Endothelial cell of umbilical vein (primary cell): Measurements from ENCODE around the gene IL9. TPM values are rescaled to one million over a fixed set of nuclear protein-coding genes. Genes with fewer than 3 reads are reported as not detected.

ENCODE experiments used
- BruUV-seq: library from RNA; stranded (reverse); fragments of 400-500 nt; replicated peaks from 2 replicates; lab custom pipeline; 2021; lab: Mats Ljungman, UMichigan
- CTCF ChIA-PET: fragments of 300-600, 350-600 bp; sonication (Branson Sonifier 250); formaldehyde crosslinking; loops from one replicate; lab custom pipeline; 2021; ENCODE audit warnings: antibody characterized with exemption, inconsistent platforms; lab: Charles Lee
- POLR2A ChIA-PET: fragments of 300-600, 350-600 bp; sonication (Branson Sonifier 250); formaldehyde crosslinking; loops from one replicate; lab custom pipeline; 2021; ENCODE audit warnings: antibody characterized with exemption, inconsistent platforms; lab: Charles Lee
- DNase-seq: peaks from one replicate; pipeline ENCODE4 v3.0.0-alpha.2; 2011; ENCODE audit warnings: low read depth, low spot score
- FAIRE-seq: peaks from 2 replicates; lab custom pipeline; 2011; peaks lifted over from hg19 to GRCh38; lab: Jason Lieb, UNC
- H2AFZ ChIP-seq: 2 replicates; pipeline ENCODE4 v1.6.0; 2012; ENCODE audit warnings: low read depth, low read length, control low read depth, inconsistent platforms
- H3K27ac ChIP-seq: 2 replicates; pipeline ENCODE4 v1.5.1; 2011; ENCODE audit warnings: low read depth, mild to moderate bottlenecking, control low read depth, low read length, moderate library complexity; ENCODE audit not compliant: insufficient read depth
- H3K27me3 ChIP-seq, 2 experiments: 2 replicates each; pipeline versions ENCODE4 v1.6.0 to v1.6.1; 2011; ENCODE audit warnings: low read length in 2 of 2, mixed read lengths in 1 of 2; ENCODE audit not compliant: control insufficient read depth in 2 of 2, insufficient read depth in 2 of 2
- H3K36me3 ChIP-seq, 2 experiments: 2 replicates in 1 of 2; 3 replicates in 1 of 2; pipeline ENCODE4 v1.5.1; 2011; ENCODE audit warnings: low read length in 2 of 2, mild to moderate bottlenecking in 1 of 2, moderate library complexity in 1 of 2; ENCODE audit not compliant: control insufficient read depth in 2 of 2, insufficient read depth in 2 of 2; ENCODE audit errors: extremely low read depth in 1 of 2
- H3K4me1 ChIP-seq: 3 replicates; pipeline ENCODE4 v1.5.1; 2011; ENCODE audit warnings: mild to moderate bottlenecking, low read length; ENCODE audit not compliant: control insufficient read depth, insufficient read depth; ENCODE audit errors: extremely low read depth
- H3K4me2 ChIP-seq: 2 replicates; pipeline ENCODE4 v1.6.1; 2011; ENCODE audit warnings: low read length, control low read depth, mixed read lengths; ENCODE audit not compliant: insufficient read depth
- H3K4me3 ChIP-seq, 3 experiments: fragments of 200-600 bp in 1 of 3; sonication (generic), shearing (Covaris generic) in 1 of 3; replicated peaks in 1 of 3; 2 replicates each; pipeline ENCODE4 v1.5.1; 2011 to 2016; ENCODE audit warnings: control low read depth in 3 of 3, low read length in 3 of 3, mild to moderate bottlenecking in 2 of 3, inconsistent platforms in 1 of 3, low read depth in 1 of 3, moderate library complexity in 1 of 3; ENCODE audit not compliant: insufficient read depth in 1 of 3
- H3K79me2 ChIP-seq: 2 replicates; pipeline ENCODE4 v1.6.0; 2012; ENCODE audit warnings: low read length, inconsistent platforms; ENCODE audit not compliant: control insufficient read depth, insufficient read depth
- H3K9ac ChIP-seq: replicated peaks from 2 replicates; pipeline ENCODE3; 2011; ENCODE audit warnings: low read length, control low read depth; ENCODE audit not compliant: insufficient read depth; ENCODE audit errors: extremely low read depth
- H3K9me1 ChIP-seq: replicated peaks from 3 replicates; pipeline ENCODE4 v1.6.0; 2011; ENCODE audit warnings: mild to moderate bottlenecking, low read length; ENCODE audit not compliant: control insufficient read depth, insufficient read depth; ENCODE audit errors: extremely low read depth
- H3K9me3 ChIP-seq: replicated peaks from 2 replicates; pipeline ENCODE4 v1.5.1; 2012; ENCODE audit warnings: low read length, inconsistent platforms; ENCODE audit not compliant: control insufficient read depth, insufficient read depth
- H4K20me1 ChIP-seq: replicated peaks from 2 replicates; pipeline ENCODE3; 2011; ENCODE audit warnings: mild to moderate bottlenecking, low read length; ENCODE audit not compliant: control insufficient read depth, insufficient read depth; ENCODE audit errors: extremely low read depth
- CTCF ChIP-seq, 2 donors: IDR thresholded peaks; 1 replicate in 1 of 2; 2 replicates in 1 of 2; pipeline ENCODE4 v1.5.1; 2011; ENCODE audit warnings: low read length in 2 of 2, mild to moderate bottlenecking in 2 of 2, moderate library complexity in 2 of 2, control low read depth in 1 of 2, inconsistent platforms in 1 of 2, low read depth in 1 of 2; ENCODE audit not compliant: insufficient read depth in 1 of 2; ENCODE audit errors: extremely low read depth in 1 of 2
- EZH2 ChIP-seq: IDR thresholded peaks from 2 replicates; pipeline ENCODE4 v1.6.1; 2012; ENCODE audit warnings: borderline replicate concordance, low read depth, mild to moderate bottlenecking, moderate library complexity, low read length, inconsistent platforms; ENCODE audit not compliant: severe bottlenecking
- FOS ChIP-seq: IDR thresholded peaks from 2 replicates; pipeline ENCODE4 v1.6.1; 2011; ENCODE audit warnings: mild to moderate bottlenecking, low read length, moderate library complexity, borderline replicate concordance; ENCODE audit not compliant: insufficient read depth
- GATA2 ChIP-seq: IDR thresholded peaks from 2 replicates; pipeline ENCODE4 v1.7.0; 2011; ENCODE audit warnings: low read depth, mild to moderate bottlenecking, moderate library complexity, mixed read lengths, low read length; ENCODE audit not compliant: insufficient read length, insufficient read depth
- JUN ChIP-seq: IDR thresholded peaks from 2 replicates; pipeline ENCODE4 v1.6.1; 2011; ENCODE audit warnings: borderline replicate concordance, low read depth; ENCODE audit not compliant: insufficient read length, insufficient read depth
- MAX ChIP-seq: IDR thresholded peaks from 2 replicates; pipeline ENCODE4 v1.6.1; 2011; ENCODE audit not compliant: insufficient read depth, insufficient read length
- MYC ChIP-seq: IDR thresholded peaks from one replicate; pipeline ENCODE4 v1.6.1; 2011; ENCODE audit warnings: mild to moderate bottlenecking, low read depth, low read length
- POLR2A ChIP-seq: IDR thresholded peaks from 2 replicates; pipeline ENCODE4 v1.6.1; 2012; ENCODE audit warnings: low read depth, mild to moderate bottlenecking, control low read depth, low read length
- POLR2AphosphoS5 ChIP-seq: IDR thresholded peaks from 2 replicates; pipeline ENCODE4 v1.6.1; 2012; ENCODE audit warnings: low read depth, mild to moderate bottlenecking, control low read depth, low read length, moderate library complexity; ENCODE audit not compliant: insufficient read depth
- dilution Hi-C: fragments of 300-500 bp; cut with MboI; formaldehyde crosslinking; loops from one replicate; pipeline ENCODE4 v1.15.0; 2019; ENCODE audit warnings: low sequenced_read_pairs; ENCODE audit not compliant: extremely low pct_ligation_motif_present
- intact Hi-C: fragments of 100-400 bp; cut with micrococcal nuclease; formaldehyde crosslinking; loops from one replicate; pipeline ENCODE4 v1.10.0; 2022
- polyA plus RNA-seq, 4 experiments: library from polyadenylated mRNA; depleted of rRNA in 3 of 4; stranded (reverse) in 3 of 4; unstranded in 1 of 4; fragments of >200 nt; gene quantifications; 2 replicates each; pipeline versions ENCODE4 v1.2.1 to v1.2.3, GENCODE V29; 2011 to 2012; ENCODE audit warnings: missing spikeins in 1 of 4
- total RNA-seq: library from RNA; stranded (reverse); gene quantifications from 2 replicates; pipeline ENCODE4 v1.2.3, GENCODE V29; 2021

IL9 gene
- total and polyA plus RNA-seq, 2 donors (not counting 3 experiments of a cell fraction or from before 2014, with no cell fraction given): not detected

GRCh38 chr5:135920199-135920598, 24.6 kb upstream of the IL9 start:
- BruUV-seq: no TSS peak
- CTCF ChIA-PET: no interaction called here
- POLR2A ChIA-PET: no interaction called here
- no peak for DNase-seq
- Histone ChIP-seq H3K79me2 (no peaks in the 10 kb centered on the region), H3K9me1 (no peaks in the 10 kb centered on the region), H3K4me2 (no peak overlapping the region), H4K20me1 (no peaks in the 10 kb centered on the region), H3K9me3 (no peaks in the 10 kb centered on the region), H3K4me1 (no peaks in the 10 kb centered on the region), H3K9ac (no peak overlapping the region), H3K4me3 (no peak overlapping the region), H3K27me3 (peaks cover 13 to 37% of the 10 kb centered on the region in 2 experiments), H3K36me3 (no peaks in the 10 kb centered on the region), H2AFZ (no peak overlapping the region), H3K27ac (no peak overlapping the region)
- intact Hi-C loops (no loop called here), dilution Hi-C loops (no loop called here)
- FAIRE-seq: no peak
- no peak for TF ChIP-seq POLR2A
- no peak for TF ChIP-seq MAX
- no peak for TF ChIP-seq MYC
- TF ChIP-seq JUN: no peak
- no peak for TF ChIP-seq EZH2
- no peak for TF ChIP-seq GATA2
- no peak for TF ChIP-seq FOS
- no peak for TF ChIP-seq CTCF (IDR thresholded peaks at IDR 0.05; ENCODE audit: extremely low read depth in 1 of 2, insufficient read depth in 1 of 2, low read depth in 1 of 2, low read length in 2 of 2)
- no peak for TF ChIP-seq POLR2AphosphoS5
